ENCODE data around the gene GABBR1.
"Not testable (repeated sequence)": the region's sequence is repeated elsewhere in the genome, so short reads cannot be mapped to it uniquely, and the experiment has no call there.

GABBR1 gene

DNA sequence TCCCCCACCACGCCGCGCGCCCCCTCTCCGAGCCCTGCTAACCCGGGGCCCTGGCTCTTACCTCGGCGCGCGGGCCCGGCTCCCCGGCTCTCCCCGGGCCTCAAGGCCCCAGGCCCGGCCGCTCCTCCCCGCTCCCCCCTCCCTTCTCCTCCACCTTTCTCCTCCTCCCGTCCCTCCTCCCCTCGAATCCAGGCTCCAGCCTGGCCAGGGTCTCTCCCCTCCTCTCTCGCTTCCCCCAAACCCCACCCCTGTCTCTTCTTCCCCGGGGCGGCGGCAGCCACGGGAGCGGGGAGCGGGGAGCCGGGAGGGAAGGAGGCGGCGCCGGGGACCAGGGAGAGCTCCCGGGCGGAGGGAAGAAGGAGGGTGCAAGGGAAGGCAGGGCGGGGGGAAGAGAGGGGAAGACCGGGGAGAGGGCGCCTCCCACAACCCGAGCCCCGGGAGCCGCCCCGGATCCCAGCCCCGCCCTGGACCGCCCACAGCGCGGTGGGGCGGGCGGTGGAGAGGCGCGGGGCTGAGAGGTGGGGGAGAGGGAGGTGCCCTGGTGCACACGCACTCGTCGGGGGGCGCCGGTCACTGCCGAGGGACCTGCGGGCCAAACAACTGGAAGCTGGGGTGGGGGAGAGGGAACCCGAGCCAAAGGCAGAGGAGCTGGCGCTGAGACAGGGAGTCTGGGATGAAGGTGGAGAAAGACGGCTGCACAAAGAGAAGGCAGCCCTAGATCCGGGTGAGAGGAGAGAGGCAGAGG lies at the start of gene GABBR1:
Gene GABBR1 (minus strand): TSS at position 395 of the 745 bp plus-strand sequence. CDS start 798 bp downstream, outside the sequence.
- ATAC-seq, result peak; percentile 83
- DNase-seq, result peak; percentile 79

DNA sequence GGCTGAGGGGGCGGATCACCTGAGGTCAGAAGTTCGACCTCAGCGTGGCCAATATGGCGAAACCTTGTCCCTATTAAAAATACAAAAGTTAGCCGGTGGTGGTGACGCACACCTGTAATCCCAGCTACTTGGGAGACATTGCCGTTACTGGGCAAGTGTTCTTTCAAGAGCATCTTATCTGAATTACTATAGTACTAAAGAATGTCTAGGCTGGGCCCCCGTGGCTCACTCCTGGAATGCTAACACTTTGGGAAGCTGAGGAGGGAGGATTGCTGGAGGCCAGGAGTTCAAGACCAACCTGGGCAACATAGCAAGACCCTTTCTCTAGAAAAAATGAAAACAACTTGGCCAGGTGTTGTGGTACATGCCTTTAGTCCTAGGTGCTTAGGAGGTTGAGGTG lies 48.8 kb upstream of the GABBR1 start:
- ATAC-seq, result no peak
- no peak for DNase-seq

DNA sequence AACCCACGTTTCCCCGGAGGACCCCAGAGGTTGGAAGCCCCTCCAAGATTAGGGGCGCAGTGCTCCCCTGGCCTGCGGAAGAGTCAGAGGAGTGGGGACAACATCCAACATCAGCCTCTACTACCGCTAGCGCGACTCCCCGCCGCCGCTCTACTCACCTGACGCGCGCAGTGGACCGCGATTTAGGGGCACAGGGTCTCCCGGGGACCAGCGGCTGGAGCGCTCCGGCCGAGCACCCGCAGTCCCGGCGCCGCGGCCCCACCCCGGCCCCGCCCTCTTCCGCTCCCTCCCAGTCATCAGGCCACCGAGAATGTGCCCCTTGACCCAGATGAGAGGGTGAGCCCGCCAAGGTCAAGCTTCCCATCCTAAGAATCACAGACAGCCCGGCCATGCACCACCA lies 47.9 kb upstream of the GABBR1 start, which contains the start of gene ZFP57:
Gene ZFP57 (minus strand): TSS at position 249 of the 400 bp plus-strand sequence. CDS start 4,149 bp downstream, outside the sequence.
- DNase-seq (no peak), ATAC-seq (no peak)

DNA sequence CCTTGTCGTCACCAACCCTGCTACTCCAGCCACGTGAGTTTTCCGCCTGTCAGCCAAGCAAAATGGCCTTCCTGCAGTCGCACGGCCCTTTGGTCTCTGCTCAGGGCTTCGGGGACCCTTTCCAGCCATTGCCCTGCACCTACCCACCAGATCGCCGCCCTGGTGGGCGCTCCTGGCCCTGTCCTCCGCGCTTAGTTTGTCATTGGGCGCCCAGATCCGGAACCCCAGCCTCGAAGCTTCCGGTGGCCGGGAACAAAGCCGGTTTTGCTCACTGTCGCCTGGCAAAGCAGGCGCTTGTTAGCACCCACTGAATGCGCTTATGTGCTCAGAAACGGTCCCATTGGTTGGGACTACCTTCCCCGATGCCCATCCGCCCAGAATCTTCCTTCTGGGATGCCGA lies 47.4 kb upstream of the GABBR1 start:
- ATAC-seq, result no peak
- DNase-seq, result no peak

DNA sequence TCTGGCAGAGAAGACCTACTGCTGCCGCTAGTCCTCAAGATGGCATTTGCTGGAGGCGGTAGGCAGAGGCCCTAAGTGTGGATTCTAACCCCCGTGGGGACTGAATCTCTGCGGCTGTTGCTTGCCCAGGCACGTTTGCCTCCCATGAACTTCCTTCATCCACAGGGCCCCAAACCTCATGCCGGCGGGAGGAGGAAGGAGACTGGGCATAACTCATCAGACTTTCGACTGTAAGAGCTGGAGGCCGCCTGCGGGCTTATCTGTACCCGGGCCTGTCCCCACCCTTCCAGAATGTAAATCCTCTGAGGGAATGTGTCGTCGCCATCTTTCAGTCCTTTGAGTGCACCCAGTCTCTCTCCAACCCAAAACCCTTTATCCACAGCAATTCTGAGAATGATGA lies 47.0 kb upstream of the GABBR1 start:
- ATAC-seq, result no peak
- DNase-seq, result no peak

DNA sequence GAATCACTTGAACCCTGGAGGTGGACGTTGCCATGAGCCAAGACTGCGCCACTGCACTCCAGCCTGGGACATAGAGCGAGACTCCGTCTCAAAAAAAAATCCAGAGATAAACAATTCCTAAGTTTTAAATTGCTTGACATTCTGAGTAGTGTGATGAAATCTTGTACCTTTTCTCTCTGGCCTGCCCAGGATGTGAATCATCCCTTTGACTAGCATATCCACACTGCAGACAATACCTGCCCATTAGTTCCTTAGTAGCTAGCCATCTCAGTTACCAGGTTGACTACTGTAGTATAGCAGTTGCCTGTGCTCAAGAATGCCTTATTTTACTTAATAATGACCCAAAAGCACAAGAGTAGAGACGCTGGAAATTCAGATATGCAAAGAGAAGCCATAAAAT lies 45.1 kb upstream of the GABBR1 start:
- DNase-seq (no peak), ATAC-seq (peak; percentile 36)

DNA sequence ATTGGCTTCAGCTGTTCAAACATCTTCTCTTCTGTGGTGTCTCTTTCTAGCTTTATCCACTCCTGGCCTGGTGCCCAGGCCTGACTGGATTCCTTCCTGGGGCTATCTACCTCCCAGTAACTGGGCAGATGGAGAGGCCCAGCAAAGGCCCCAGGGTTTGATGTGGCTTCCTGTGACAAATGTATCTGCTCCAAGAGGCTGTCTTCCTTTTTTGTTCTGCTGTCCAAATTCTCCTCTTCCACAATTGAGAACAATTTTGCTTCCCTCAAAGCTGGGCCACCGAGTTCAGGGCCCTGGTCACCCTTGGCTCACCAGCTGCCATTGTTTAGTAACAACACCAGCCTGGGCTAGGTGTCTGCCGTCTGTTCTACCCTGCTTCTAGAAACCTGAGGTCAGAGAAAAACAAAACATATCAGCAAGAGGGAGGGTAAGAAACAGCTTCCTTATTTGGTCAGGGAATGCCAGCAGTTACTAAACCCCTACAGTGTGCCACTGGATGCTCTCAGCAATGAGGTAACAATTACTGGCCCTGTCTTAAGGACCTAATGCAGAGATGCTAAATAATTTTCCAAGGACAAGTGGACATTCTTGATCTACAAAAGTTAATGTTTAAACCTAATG lies 44.1 kb upstream of the GABBR1 start:
- ATAC-seq, result no peak
- no peak for DNase-seq

DNA sequence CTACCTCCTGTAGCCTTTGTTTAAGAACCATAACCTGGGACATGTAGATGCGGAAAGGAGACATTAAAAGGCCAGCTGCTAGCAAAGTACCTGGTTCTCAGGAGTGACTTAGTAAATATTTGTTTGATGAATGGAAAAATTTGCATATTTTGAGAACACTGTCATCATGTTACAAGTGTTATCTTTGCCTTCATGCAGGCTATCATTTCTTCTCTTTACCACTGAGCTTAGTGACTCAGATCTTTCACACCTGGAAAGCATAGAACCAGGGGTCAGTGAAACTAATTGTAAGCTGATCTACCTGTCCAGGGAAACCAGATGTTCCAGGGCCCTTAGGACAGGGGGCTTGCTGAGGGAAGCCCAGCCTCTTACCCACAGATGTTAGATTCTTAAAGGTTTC lies 42.6 kb upstream of the GABBR1 start:
- no peak for DNase-seq
- no peak for ATAC-seq

DNA sequence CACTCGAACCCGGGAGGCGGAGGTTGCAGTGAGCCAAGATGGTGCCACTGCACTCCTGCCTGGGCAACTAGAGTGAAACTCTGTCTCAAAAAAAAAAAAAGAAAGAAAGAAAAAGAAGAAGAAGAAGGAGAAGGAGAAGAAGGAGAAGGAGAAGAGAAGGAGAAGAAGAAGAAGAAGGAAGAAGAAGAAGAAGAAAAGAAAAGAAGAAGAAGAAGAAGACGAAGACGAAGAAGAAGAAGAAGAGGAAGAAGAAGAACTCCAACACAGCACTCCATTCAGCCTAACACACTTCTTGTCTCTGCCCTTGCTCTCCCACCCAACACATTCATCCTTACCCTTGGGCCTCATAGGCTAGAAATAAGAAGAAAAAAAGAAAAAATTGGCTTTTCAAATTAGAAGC lies 41.0 kb upstream of the GABBR1 start:
- ATAC-seq (no peak), DNase-seq (no peak)

DNA sequence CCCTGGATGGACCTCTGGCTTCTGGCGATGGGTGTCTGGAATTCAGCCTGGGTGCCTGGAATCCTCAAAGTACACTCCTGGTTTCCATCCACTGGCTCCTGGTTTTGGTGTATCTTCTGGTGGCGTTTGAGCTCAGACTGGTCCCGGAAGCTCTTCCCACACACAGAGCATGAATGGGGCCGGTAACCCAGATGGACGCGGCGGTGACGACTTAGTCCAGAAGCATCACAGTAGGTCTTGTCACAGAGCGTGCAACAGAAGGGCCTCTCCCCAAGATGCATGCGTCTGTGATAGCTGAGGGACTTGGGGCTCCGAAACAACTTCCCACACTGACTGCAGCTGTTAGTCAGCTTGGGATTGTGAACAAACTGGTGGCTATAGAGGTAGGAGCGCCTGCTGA lies 40.2 kb upstream of the GABBR1 start:
- DNase-seq (no peak), ATAC-seq (no peak)

DNA sequence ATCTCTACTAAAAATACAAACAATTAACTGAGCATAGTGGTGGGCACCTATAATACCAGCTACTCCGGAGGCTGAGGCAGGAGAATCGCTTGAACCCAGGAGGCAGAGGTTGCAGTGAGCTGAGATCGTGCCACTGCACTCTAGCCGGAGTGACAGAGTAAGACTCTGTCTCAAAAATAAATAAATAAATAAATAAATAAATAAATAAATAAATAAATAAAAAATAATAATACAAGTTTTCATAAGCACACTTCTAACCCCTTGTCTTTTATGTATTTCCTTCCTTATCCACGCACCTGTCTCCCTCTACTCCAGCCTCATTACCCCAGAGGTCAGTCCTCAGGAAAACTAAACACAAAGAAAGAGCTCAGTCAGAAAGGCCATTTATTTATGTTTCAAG lies 39.1 kb upstream of the GABBR1 start:
- not testable (repeated sequence) for DNase-seq, ATAC-seq

DNA sequence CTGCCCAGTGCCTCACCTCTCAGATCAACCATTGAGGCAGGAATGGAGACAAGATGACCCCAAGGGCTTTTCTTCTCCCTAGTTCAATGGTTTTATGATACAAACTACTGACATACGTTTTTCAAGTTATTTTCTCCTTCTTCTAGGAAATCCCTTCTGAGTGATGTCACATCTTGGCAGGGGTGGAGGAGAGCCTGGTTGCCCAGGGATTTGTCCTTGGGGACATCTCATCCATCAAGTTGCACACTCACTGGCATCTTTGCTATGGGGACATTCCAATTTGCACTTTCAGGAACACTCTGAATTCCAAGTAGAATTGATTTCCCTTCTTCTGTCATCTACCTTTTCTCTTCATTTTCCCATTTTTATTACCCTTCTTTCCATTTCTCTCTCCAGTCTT lies 38.0 kb upstream of the GABBR1 start:
- DNase-seq (no peak), ATAC-seq (no peak)

DNA sequence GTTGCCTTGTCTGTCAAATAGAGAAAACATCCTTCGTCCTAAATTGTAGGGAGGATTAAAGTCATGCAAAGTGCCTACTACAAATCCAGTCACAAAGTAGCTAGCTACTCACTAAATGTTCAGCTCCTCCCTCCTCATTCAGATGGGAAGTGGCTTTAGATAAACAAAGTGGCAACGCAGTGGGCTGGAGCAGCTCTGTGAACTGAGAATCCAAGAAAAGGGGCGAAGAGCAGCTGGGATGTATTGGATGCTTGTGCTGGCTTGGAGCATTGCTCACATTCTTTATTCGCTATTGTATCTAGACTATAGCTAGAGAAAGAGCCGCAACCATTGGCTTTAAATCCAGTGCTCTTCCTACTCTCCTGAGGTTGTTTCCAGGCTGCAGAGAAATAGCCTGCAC lies 34.2 kb upstream of the GABBR1 start:
- DNase-seq, result no peak
- ATAC-seq, result no peak

DNA sequence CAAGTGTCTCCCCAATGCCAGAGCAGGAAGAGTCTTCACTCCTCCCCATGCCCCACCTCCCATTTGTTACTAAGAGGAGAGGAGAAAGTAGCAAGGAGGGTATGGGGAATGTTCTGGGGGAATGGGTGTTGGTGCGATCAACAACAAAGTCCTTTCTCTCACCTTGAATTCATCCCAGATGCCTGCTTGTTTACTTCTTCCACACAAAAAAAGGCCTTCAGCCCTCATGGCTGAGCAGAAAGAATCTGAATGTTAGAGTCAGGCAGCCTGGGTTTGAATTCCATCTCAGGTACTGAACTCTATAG lies 33.8 kb upstream of the GABBR1 start:
- ATAC-seq, result no peak
- no peak for DNase-seq

DNA sequence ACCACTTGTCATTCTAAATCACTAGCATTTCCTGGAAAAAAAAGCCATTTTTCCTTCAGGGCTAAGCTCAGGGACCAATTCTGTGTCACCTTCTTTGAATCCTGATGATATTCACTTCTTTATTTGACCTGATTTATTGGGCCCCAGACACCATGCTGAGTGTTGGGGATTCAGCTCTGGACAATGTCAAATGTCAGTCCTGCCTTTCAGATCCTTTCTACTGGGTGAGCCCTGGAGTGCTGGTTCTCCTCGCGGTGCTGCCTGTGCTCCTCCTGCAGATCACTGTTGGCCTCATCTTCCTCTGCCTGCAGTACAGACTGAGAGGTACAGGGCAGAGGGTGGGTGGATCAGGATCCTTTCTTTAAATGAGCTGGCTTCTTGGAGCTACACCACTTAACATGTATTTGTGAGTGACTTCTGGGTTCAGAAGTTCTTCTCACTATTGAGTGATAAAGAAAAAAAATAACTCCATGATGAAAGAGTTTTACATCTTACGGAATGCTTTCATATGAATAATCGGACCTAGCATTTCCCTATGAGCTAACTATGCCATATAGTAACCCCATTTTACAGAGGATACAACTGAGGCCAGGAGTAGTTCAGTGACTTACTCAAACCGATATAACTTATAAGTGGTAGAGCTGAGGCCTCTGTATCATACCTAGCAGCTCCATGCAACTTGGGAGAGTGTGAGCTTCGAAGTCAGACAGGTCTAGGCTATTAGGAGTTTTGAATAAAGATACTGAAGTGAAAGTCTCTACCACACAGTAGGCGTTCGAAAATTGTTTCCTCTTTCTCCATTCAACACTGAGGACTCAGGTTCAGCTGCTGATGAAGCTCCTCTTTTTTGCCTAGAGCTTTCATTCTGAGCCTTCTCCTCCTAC lies 33.2 kb upstream of the GABBR1 start:
- DNase-seq, result no peak

DNA sequence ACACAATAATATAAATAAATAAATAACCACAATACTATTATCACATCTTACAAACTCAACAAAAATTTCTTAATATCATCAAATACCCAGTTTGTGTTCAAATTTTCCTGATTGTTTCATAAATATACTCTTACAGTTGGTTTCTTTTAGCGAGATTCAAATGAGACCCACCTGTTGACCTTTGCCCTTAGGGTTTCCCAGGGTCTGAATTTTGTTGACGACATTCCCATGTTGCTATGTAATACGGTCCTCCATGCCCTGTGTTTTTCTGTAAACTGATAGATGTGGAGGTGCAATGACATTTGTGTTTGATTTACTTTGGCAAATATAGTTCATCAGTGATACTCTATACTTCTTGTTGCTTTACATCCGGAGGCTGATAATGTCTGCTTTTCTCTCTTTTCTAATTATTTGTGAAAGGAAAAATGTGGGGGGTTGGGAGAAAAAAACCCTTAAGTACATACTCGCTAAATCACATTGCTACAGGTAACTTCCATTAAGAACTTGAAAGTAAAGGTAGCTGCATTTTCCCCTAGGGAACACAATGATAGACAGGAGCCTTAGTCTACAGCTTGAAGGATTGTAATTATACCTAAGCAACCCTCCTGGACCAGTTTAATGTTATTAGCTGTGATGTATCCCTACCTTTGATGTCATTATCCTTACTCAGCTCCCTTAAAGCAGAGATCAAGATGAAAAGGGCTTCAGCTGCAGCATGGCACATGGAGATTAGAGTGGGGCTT lies 30.5 kb upstream of the GABBR1 start:
- ATAC-seq (no peak), DNase-seq (no peak)

More for the DNA sequence above, 33.2 kb upstream of the GABBR1 start:
- ATAC-seq, result no peak

DNA sequence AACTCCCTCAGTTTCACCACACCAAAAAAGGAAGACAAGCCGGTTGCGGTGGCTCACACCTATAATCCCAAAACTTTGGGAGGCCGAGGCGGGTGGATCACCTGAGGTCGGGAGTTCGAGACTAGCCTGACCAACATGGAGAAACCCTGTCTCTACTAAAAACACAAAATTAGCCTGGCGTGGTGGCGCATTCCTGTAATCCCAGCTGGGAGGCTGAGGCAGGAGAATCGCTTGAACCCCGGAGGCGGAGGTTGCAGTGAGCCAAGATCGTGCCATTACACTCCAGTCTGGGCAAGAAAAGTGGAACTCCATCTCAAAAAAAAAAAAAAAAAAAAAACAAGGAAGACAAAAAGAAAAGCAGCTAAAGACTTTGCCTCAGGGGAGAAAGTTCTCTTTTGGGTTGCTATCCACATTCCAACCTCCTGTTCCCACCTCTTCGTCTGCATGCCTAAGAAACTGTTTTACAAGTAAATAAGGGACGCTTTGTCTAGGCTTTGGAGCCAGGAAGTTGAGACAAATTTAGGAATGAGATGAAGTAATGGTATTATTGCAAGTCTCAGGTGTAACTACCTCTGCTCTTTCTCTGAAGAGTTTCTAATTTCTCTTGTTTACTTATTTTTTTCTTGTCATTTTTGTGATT lies 28.6 kb upstream of the GABBR1 start:
- not testable (repeated sequence) for ATAC-seq, DNase-seq

DNA sequence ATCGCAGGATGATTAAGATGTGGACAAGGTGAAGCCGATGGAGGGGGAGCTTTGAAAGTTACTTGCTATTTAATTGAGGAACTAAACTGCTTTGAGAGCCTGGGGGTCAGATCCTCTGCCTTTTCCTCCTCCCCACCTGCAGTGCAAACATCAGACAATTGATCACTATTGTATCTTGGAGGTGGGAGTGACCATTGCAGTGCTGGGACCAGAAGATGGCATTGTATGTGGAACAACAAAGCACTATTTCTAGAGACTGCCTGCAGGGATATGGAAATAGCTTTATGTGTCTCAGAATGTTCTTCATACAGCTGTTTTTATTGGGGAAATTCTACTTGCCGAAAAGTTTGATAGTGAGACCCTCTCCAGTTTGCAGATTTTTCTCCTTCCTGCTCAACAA lies 28.1 kb upstream of the GABBR1 start:
- ATAC-seq (no peak), DNase-seq (no peak)

DNA sequence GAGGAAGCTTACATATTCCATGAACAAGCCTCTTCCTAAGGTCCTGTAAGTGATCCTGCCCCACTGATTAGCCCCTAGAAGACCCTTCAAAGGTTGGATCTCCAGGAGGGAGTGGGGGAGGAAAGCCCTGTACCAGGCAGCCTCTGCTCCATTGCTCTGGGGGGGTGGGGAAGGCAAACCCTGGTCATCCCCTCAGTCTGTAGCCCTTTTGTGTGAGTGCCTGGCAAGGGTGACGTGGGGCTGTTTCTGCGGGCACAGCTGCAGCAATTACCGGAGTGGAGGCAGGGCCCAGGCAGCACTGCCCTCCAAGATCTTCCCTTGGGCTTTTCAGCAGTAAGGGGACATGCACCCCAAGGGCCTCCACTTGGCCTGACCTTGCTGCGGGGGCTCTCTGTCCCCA lies 23.8 kb upstream of the GABBR1 start, which contains the start of gene MOG:
Gene MOG (plus strand): TSS at position 295 of the 400 bp plus-strand sequence. CDS start 118 bp downstream, outside the sequence.
- no peak for DNase-seq
- ATAC-seq, result no peak

DNA sequence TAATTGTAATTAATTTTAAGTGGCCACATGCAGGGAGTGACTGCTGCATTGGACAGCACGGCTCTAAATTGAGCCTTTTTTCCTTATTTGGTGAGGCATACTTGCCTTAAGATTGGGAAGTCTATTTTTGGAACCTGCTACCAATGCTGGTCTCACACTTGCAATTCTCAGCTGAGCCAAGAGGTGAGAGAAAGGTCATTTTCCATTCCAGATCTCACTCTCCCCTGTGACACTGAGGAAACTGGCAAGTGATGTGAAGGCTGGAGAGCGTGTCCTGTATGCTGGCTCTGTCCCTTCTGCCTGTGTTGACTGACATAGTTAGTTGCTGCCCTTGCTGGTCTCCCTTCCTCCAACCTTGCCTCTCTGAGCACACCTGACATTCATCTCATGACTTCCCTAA lies 23.2 kb upstream of the GABBR1 start:
- DNase-seq (no peak), ATAC-seq (no peak)

DNA sequence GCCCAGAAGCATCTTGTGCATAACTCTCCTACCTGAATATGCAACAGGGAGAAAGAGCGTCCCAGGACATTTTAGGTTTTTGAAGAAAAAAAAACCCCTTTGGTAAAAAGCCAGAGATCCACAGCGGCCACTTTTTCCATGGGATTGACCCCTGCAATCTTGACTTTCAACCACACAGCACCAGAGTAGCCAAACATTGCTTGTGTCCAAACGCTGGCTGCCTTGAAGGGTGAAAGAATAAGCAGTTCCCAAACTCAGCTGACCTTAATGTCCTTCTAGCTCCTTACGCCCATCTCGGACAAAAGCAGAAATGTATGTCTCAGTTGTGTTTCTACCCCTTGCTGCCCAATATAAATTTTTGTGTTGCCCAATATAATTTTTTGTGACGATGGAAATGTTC lies 22.7 kb upstream of the GABBR1 start:
- ATAC-seq, result no peak
- DNase-seq, result no peak

Data from stimulated activated naive CD8-positive, alpha-beta T cell treated with anti-CD3 and anti-CD28 coated beads, Interleukin-15, Interleukin-2, amounts not matched to agents 100 U/mL and 50 U/mL, for 24 hours (primary cell).